MCF 10A (cell line): Measurements from ENCODE around the gene MLLT3. TPM values are rescaled to one million over a fixed set of nuclear protein-coding genes. Genes with fewer than 3 reads are reported as not detected.

ENCODE experiments used
- BruUV-seq: library from RNA; stranded (reverse); fragments of 400-500 nt; replicated peaks from 2 replicates; lab custom pipeline; 2021; lab: Mats Ljungman, UMichigan
- CTCF ChIA-PET: fragments of 300-600 bp; sonication (Branson Sonifier 250); formaldehyde crosslinking; extraction: SDS; loops from one replicate; lab custom pipeline; 2021; ENCODE audit warnings: antibody characterized with exemption, inconsistent platforms; lab: Yijun Ruan, JAX
- POLR2A ChIA-PET: fragments of 300-600, 350-650 bp; sonication (Branson Sonifier 250); formaldehyde crosslinking; extraction: SDS; loops from one replicate; lab custom pipeline; 2020; ENCODE audit warnings: antibody characterized with exemption, inconsistent platforms; lab: Yijun Ruan, JAX
- DNase-seq: peaks from one replicate; pipeline ENCODE4 v3.0.0-alpha.2; 2018; ENCODE audit not compliant: unreplicated experiment
- H3K27ac Mint-ChIP-seq: one replicate; pipeline ENCODE4 v1.8.0; 2022; ENCODE audit warnings: mild to moderate bottlenecking, low read depth, mixed read lengths; ENCODE audit not compliant: unreplicated experiment
- H3K27me3 Mint-ChIP-seq: one replicate; pipeline ENCODE4 v1.8.0; 2022; ENCODE audit warnings: mixed read lengths; ENCODE audit not compliant: insufficient read depth, unreplicated experiment
- H3K36me3 Mint-ChIP-seq: one replicate; pipeline ENCODE4 v1.8.0; 2022; ENCODE audit warnings: mild to moderate bottlenecking, moderate library complexity, mixed read lengths; ENCODE audit not compliant: insufficient read depth, unreplicated experiment
- H3K4me1 Mint-ChIP-seq: one replicate; pipeline ENCODE4 v1.8.0; 2022; ENCODE audit warnings: mixed read lengths; ENCODE audit not compliant: insufficient read depth, unreplicated experiment
- H3K4me3 Mint-ChIP-seq: one replicate; pipeline ENCODE4 v1.8.0; 2022; ENCODE audit warnings: mild to moderate bottlenecking, moderate library complexity, mixed read lengths; ENCODE audit not compliant: unreplicated experiment
- H3K9me3 Mint-ChIP-seq: one replicate; pipeline ENCODE4 v1.8.0; 2022; ENCODE audit warnings: mixed read lengths; ENCODE audit not compliant: unreplicated experiment
- CTCF ChIP-seq: fragments of 200-600 bp; IDR thresholded peaks from one replicate; pipeline ENCODE4 v1.8.0; 2022; ENCODE audit warnings: antibody characterized with exemption, mild to moderate bottlenecking; ENCODE audit not compliant: unreplicated experiment
- intact Hi-C: fragments of 100-400 bp; cut with micrococcal nuclease; formaldehyde crosslinking; loops from 2 replicates; pipeline ENCODE4 v1.14.1; 2022
- total RNA-seq: library from RNA; stranded (reverse); gene quantifications from 2 replicates; pipeline ENCODE4 v1.2.3, GENCODE V29; 2022

The MLLT3 gene
- total RNA-seq, 1 experiment from 2014 or later, result 1.2 TPM

GRCh38 chr9:20582150-20582549 is 40.1 kb downstream of the MLLT3 start:
- intact Hi-C loops, result no loop called here
- TF ChIP-seq CTCF, result no peak
- CTCF ChIA-PET, result no interaction called here
- no peak overlapping the region for H3K4me3 Mint-ChIP-seq
- POLR2A ChIA-PET, result no interaction called here
- H3K4me1 Mint-ChIP-seq, result no peaks in the 10 kb centered on the region
- no peaks in the 10 kb centered on the region for H3K9me3 Mint-ChIP-seq
- H3K27ac Mint-ChIP-seq, result no peak overlapping the region
- H3K27me3 Mint-ChIP-seq, result peaks cover 20% of the 10 kb centered on the region
- DNase-seq, result no peak
- BruUV-seq, result no TSS peak
- no peaks in the 10 kb centered on the region for H3K36me3 Mint-ChIP-seq

GRCh38 chr9:20580673-20581072 is 41.6 kb downstream of the MLLT3 start:
- Mint-ChIP-seq H3K27ac (no peak overlapping the region), H3K9me3 (no peaks in the 10 kb centered on the region), H3K4me3 (no peak overlapping the region), H3K27me3 (peaks cover 30% of the 10 kb centered on the region), H3K4me1 (no peaks in the 10 kb centered on the region), H3K36me3 (no peaks in the 10 kb centered on the region)
- intact Hi-C loops, result no loop called here
- ChIA-PET POLR2A (no interaction called here), CTCF (no interaction called here)
- no peak for DNase-seq
- no peak for TF ChIP-seq CTCF
- BruUV-seq, result no TSS peak

GRCh38 chr9:20579524-20580314 is 42.6 kb downstream of the MLLT3 start:
- BruUV-seq, result no TSS peak
- Mint-ChIP-seq H3K9me3 (peaks cover 5% of the 10 kb centered on the region), H3K27ac (no peak overlapping the region), H3K27me3 (peaks cover 37% of the 10 kb centered on the region), H3K36me3 (no peaks in the 10 kb centered on the region), H3K4me1 (no peaks in the 10 kb centered on the region), H3K4me3 (no peak overlapping the region)
- intact Hi-C loops, result no loop called here
- DNase-seq, result no peak
- TF ChIP-seq CTCF, result no peak
- POLR2A ChIA-PET, result interaction anchor here (1.1 kb wide), 1 partner anchor 17 kb away, joined by 3 read pairs; no protein-coding TSS in a partner anchor
- CTCF ChIA-PET, result interaction anchor here (0.7 to 0.9 kb wide), 2 partner anchors 14 to 16 kb away, joined by 3 to 4 read pairs; no protein-coding TSS in a partner anchor

GRCh38 chr9:20573023-20573422 is 49.3 kb downstream of the MLLT3 start:
- no TSS peak for BruUV-seq
- Mint-ChIP-seq H3K4me3 (no peak overlapping the region), H3K27ac (no peak overlapping the region), H3K4me1 (no peaks in the 10 kb centered on the region), H3K27me3 (peaks cover 40% of the 10 kb centered on the region), H3K9me3 (peaks cover 5% of the 10 kb centered on the region), H3K36me3 (no peaks in the 10 kb centered on the region)
- ChIA-PET CTCF (no interaction called here), POLR2A (no interaction called here)
- no peak for DNase-seq
- intact Hi-C loops, result no loop called here
- no peak for TF ChIP-seq CTCF
